HepG2 (cell line): Measurements from ENCODE around the gene CYP2A7. TPM values are rescaled to one million over a fixed set of nuclear protein-coding genes. Genes with fewer than 3 reads are reported as not detected.
A peak's percentile ranks its signal among the peaks of the same experiment; 100 is the strongest.

Source experiments
- BRD4 ChIP-seq: sonication (generic); formaldehyde crosslinking; IDR thresholded peaks from 2 replicates; pipeline ENCODE4 v1.4.0; 2020; ENCODE audit warnings: missing genetic modification reagents
- DBP ChIP-seq: sonication (generic); formaldehyde crosslinking; IDR thresholded peaks from 2 replicates; pipeline ENCODE4 v1.4.0; 2020; ENCODE audit warnings: missing genetic modification reagents; ENCODE audit errors: not compliant biosample characterization
- DPF2 ChIP-seq: sonication (generic); formaldehyde crosslinking; IDR thresholded peaks from 2 replicates; pipeline ENCODE4 v1.4.0; 2020; ENCODE audit warnings: mild to moderate bottlenecking, low read depth, missing genetic modification reagents, borderline replicate concordance
- FOXK2 ChIP-seq: fragments of 450-650 bp; IDR thresholded peaks from 2 replicates; pipeline ENCODE4 v1.6.1; 2016
- FOXO1 ChIP-seq: sonication (generic); formaldehyde crosslinking; IDR thresholded peaks from 2 replicates; pipeline ENCODE4 v1.4.0; 2020; ENCODE audit warnings: missing genetic modification reagents
- GMEB1 ChIP-seq: sonication (generic); formaldehyde crosslinking; IDR thresholded peaks from 2 replicates; pipeline ENCODE4 v1.5.1; 2020; ENCODE audit warnings: missing genetic modification reagents, mild to moderate bottlenecking, borderline replicate concordance
- MEIS1 ChIP-seq: sonication (generic); formaldehyde crosslinking; IDR thresholded peaks from 2 replicates; pipeline ENCODE4 v1.9.0; 2021; ENCODE audit warnings: mild to moderate bottlenecking, missing genetic modification reagents, moderate library complexity, borderline replicate concordance
- MXD3 ChIP-seq: IDR thresholded peaks from 2 replicates; pipeline ENCODE4 v1.6.1; 2016; ENCODE audit warnings: mild to moderate bottlenecking, missing biosample characterization, missing genetic modification reagents
- MYC ChIP-seq: sonication (generic); formaldehyde crosslinking; IDR thresholded peaks from 2 replicates; pipeline ENCODE4 v1.9.0; 2021; ENCODE audit warnings: missing genetic modification reagents, borderline replicate concordance
- NR2F6 ChIP-seq, 2 experiments: IDR thresholded peaks; 2 replicates each; pipeline ENCODE4 v1.6.1; 2016; ENCODE audit warnings: antibody characterized with exemption in 1 of 2, mild to moderate bottlenecking in 1 of 2
- PHF21A ChIP-seq: sonication (generic); formaldehyde crosslinking; IDR thresholded peaks from 2 replicates; pipeline ENCODE4 v1.5.0; 2020; ENCODE audit warnings: mild to moderate bottlenecking, missing genetic modification reagents
- PHF5A ChIP-seq: IDR thresholded peaks from one replicate; pipeline ENCODE4 v1.6.1; 2018; ENCODE audit warnings: low read depth, missing genetic modification reagents; ENCODE audit not compliant: unreplicated experiment
- PITX1 ChIP-seq: sonication (generic); formaldehyde crosslinking; IDR thresholded peaks from 2 replicates; pipeline ENCODE4 v1.5.1; 2020; ENCODE audit warnings: mild to moderate bottlenecking, missing genetic modification reagents
- PLRG1 ChIP-seq: fragments of 450-650 bp; conservative IDR thresholded peaks from 2 replicates; pipeline ENCODE4 v1.6.1; 2016
- RERE ChIP-seq: IDR thresholded peaks from 2 replicates; pipeline ENCODE4 v1.6.1; 2016; ENCODE audit warnings: low read depth, missing genetic modification reagents, missing compliant biosample characterization
- ZNF33A ChIP-seq: sonication (generic); formaldehyde crosslinking; IDR thresholded peaks from 2 replicates; pipeline ENCODE4 v1.5.1; 2020; ENCODE audit warnings: missing genetic modification reagents, mild to moderate bottlenecking, moderate library complexity, borderline replicate concordance
- ZNF510 ChIP-seq: sonication (generic); formaldehyde crosslinking; IDR thresholded peaks from 2 replicates; pipeline ENCODE4 v1.4.0; 2020; ENCODE audit warnings: low read depth, mild to moderate bottlenecking, missing genetic modification reagents
- ZNF724P ChIP-seq: sonication (generic); formaldehyde crosslinking; IDR thresholded peaks from 2 replicates; pipeline ENCODE4 v1.8.0; 2022; ENCODE audit warnings: missing genetic modification reagents, borderline replicate concordance
- ZSCAN21 ChIP-seq: sonication (generic); formaldehyde crosslinking; IDR thresholded peaks from 2 replicates; pipeline ENCODE4 v1.8.0; 2022; ENCODE audit warnings: mild to moderate bottlenecking, missing genetic modification reagents, moderate library complexity, borderline replicate concordance
- polyA plus RNA-seq, 8 experiments: library from polyadenylated mRNA; depleted of rRNA in 3 of 8; stranded (reverse) in 7 of 8; unstranded in 1 of 8; fragments of >200 nt; fragmentation: Illumina TruSeq in 4 of 8; extraction: Trizol in 4 of 8; gene quantifications; 2 replicates each; pipeline versions ENCODE4 v1.2.1 to v1.2.3, GENCODE V29; 2011 to 2016; ENCODE audit warnings: low read depth in 4 of 8, missing spikeins in 1 of 8, mixed read lengths in 1 of 8; ENCODE audit not compliant: insufficient read depth in 1 of 8
- total RNA-seq, 5 experiments: library from RNA; depleted of rRNA; stranded (reverse); fragments of >200 nt; fragmentation: Illumina TruSeq; extraction: Trizol; gene quantifications; 2 replicates each; pipeline ENCODE4 v1.2.3, GENCODE V29; 2016; ENCODE audit warnings: low read depth in 1 of 5

Gene CYP2A7
- total and polyA plus RNA-seq, 2 of the 13 experiments (the other 11 are each of a cell fraction or from before 2014, with no cell fraction given): not detected

- TF ChIP-seq PHF5A (CRISPR knock-in tag) (peak; percentile 68), RERE (CRISPR knock-in tag) (peak; percentile 63; the same call in 1 of the 2 replicates), ZNF33A (CRISPR knock-in tag) (0 out of 2 replicates have a peak, but pooled peaks have one; percentile 33), ZSCAN21 (CRISPR knock-in tag) (peak; percentile 38; the same call in 1 of the 2 replicates), PITX1 (CRISPR knock-in tag) (peak; percentile 79; the same call in 1 of the 2 replicates), BRD4 (CRISPR knock-in tag) (no peak), FOXK2 (peak; percentile 25; the same call in 1 of the 2 replicates), MYC (CRISPR knock-in tag) (peak; percentile 54), NR2F6 (IDR thresholded peaks at IDR 0.05) (no peak; the same call in 1 of the 2 replicates), NR2F6 (CRISPR knock-in tag; IDR thresholded peaks at IDR 0.05) (peak; percentile 57; the same call in 1 of the 2 replicates), FOXO1 (CRISPR knock-in tag) (peak; percentile 42; the same call in 1 of the 2 replicates), PHF21A (CRISPR knock-in tag) (peak; percentile 82), GMEB1 (CRISPR knock-in tag) (peak; percentile 24; the same call in 1 of the 2 replicates), DPF2 (CRISPR knock-in tag) (peak; percentile 67; the same call in 1 of the 2 replicates), MEIS1 (CRISPR knock-in tag) (peak; percentile 52; the same call in 1 of the 2 replicates), PLRG1 (no peak), MXD3 (no peak), DBP (peak; percentile 38), ZNF510 (CRISPR knock-in tag) (0 out of 2 replicates have a peak, but pooled peaks have one; percentile 66), ZNF724P (CRISPR knock-in tag) (0 out of 2 replicates have a peak, but pooled peaks have one; percentile 23)
These were observed 50.3 kb downstream of the CYP2A7 start (continued) for GRCh38 chr19:40831502-40832430.
